HG03457 (cell line): ENCODE results near the gene CELSR3.

Source experiments
- ATAC-seq: cut with Tn5 transposase; IDR thresholded peaks from one replicate; pipeline ENCODE4 v1.9.1; 2021; ENCODE audit warnings: moderate number of reproducible peaks; ENCODE audit not compliant: unreplicated experiment

Gene CELSR3

GRCh38 chr3:48662753-48663488 is at the start of gene CELSR3:
Gene CELSR3 (minus strand): TSS chr3:48662886. CDS start chr3:48662634, 252 bp downstream.
- no peak for ATAC-seq

- no peak for ATAC-seq
These were observed 49.0 kb upstream of the CELSR3 start for GRCh38 chr3:48711727-48712126.

GRCh38 chr3:48709051-48709461 is 46.4 kb upstream of the CELSR3 start:
- no peak for ATAC-seq

GRCh38 chr3:48708481-48708889 is 45.8 kb upstream of the CELSR3 start:
- no peak for ATAC-seq

GRCh38 chr3:48707157-48707556 is 44.5 kb upstream of the CELSR3 start:
- ATAC-seq: no peak

GRCh38 chr3:48702320-48702920 is 39.7 kb upstream of the CELSR3 start:
- ATAC-seq: no peak

- no peak for ATAC-seq
These were observed 38.2 kb upstream of the CELSR3 start for GRCh38 chr3:48700731-48701405.

GRCh38 chr3:48698891-48699290 is 36.2 kb upstream of the CELSR3 start:
- ATAC-seq: no peak

- ATAC-seq: no peak
These were observed 35.3 kb upstream of the CELSR3 start for GRCh38 chr3:48697952-48698351.

GRCh38 chr3:48696601-48697000 is 33.9 kb upstream of the CELSR3 start:
- ATAC-seq: no peak

- no peak for ATAC-seq
These were observed 33.5 kb upstream of the CELSR3 start for GRCh38 chr3:48696156-48696555.

GRCh38 chr3:48695393-48695753 is 32.7 kb upstream of the CELSR3 start:
- ATAC-seq: no peak

GRCh38 chr3:48694610-48695392 is 32.1 kb upstream of the CELSR3 start:
- ATAC-seq: no peak

- ATAC-seq: no peak
These were observed 31.1 kb upstream of the CELSR3 start for GRCh38 chr3:48693826-48694225.

- no peak for ATAC-seq
These were observed 29.9 kb upstream of the CELSR3 start for GRCh38 chr3:48692551-48692950.

GRCh38 chr3:48690846-48691458 is 28.3 kb upstream of the CELSR3 start:
- no peak for ATAC-seq

GRCh38 chr3:48689384-48689783 is 26.7 kb upstream of the CELSR3 start:
- no peak for ATAC-seq

- ATAC-seq: no peak
These were observed 26.0 kb upstream of the CELSR3 start for GRCh38 chr3:48688737-48689075.

GRCh38 chr3:48688032-48688736 is 25.5 kb upstream of the CELSR3 start:
- ATAC-seq: no peak

GRCh38 chr3:48687220-48687678 is 24.6 kb upstream of the CELSR3 start:
- no peak for ATAC-seq
